Endothelial cell (in vitro differentiated cells): ENCODE data around the gene UBTD1. TPM values are rescaled to one million over a fixed set of nuclear protein-coding genes. Genes with fewer than 3 reads are reported as not detected.
A peak's percentile ranks its signal among the peaks of the same experiment; 100 is the strongest.

ENCODE experiments used
- DNase-seq: peaks from one replicate; pipeline ENCODE4 v3.0.0; 2021; ENCODE audit warnings: low spot score
- H3K27ac Mint-ChIP-seq: one replicate; pipeline ENCODE4 v1.8.0; 2021; ENCODE audit warnings: mixed read lengths, inconsistent platforms; ENCODE audit not compliant: unreplicated experiment
- H3K27me3 Mint-ChIP-seq: one replicate; pipeline ENCODE4 v1.8.0; 2021; ENCODE audit warnings: mild to moderate bottlenecking, moderate library complexity, mixed read lengths, inconsistent platforms; ENCODE audit not compliant: unreplicated experiment
- H3K36me3 Mint-ChIP-seq: one replicate; pipeline ENCODE4 v1.8.0; 2021; ENCODE audit warnings: mild to moderate bottlenecking, low read depth, mixed read lengths, inconsistent platforms; ENCODE audit not compliant: unreplicated experiment
- H3K4me1 Mint-ChIP-seq: one replicate; pipeline ENCODE4 v1.8.0; 2021; ENCODE audit warnings: mild to moderate bottlenecking, mixed read lengths, inconsistent platforms; ENCODE audit not compliant: unreplicated experiment
- H3K4me3 Mint-ChIP-seq: one replicate; pipeline ENCODE4 v1.8.0; 2021; ENCODE audit warnings: mild to moderate bottlenecking, mixed read lengths, inconsistent platforms; ENCODE audit not compliant: unreplicated experiment
- H3K9me3 Mint-ChIP-seq: one replicate; pipeline ENCODE4 v1.8.0; 2021; ENCODE audit warnings: mixed read lengths, inconsistent platforms; ENCODE audit not compliant: unreplicated experiment
- total RNA-seq: library from RNA; stranded (reverse); fragmentation: NEBNext Ultra II Directional; extraction: Animal tissue kit (Norgen Biotek cat#: 25700); gene quantifications from one replicate; pipeline ENCODE4 v1.2.1, GENCODE V29; 2021; ENCODE audit not compliant: unreplicated experiment
- TF ChIP-seq, protein P1 (sequence below): fragments of 200-600 bp; sonication (generic); IDR thresholded peaks from one replicate; pipeline ENCODE4 v1.5.0; 2021; ENCODE audit warnings: antibody characterized with exemption; ENCODE audit not compliant: unreplicated experiment

The UBTD1 gene
- total RNA-seq, 1 donor from 2014 or later = 78.0 TPM

- Mint-ChIP-seq H3K27ac (no peak overlapping the region), H3K4me1 (peaks cover 3% of the 10 kb centered on the region)
- TF ChIP-seq, protein P1, sequence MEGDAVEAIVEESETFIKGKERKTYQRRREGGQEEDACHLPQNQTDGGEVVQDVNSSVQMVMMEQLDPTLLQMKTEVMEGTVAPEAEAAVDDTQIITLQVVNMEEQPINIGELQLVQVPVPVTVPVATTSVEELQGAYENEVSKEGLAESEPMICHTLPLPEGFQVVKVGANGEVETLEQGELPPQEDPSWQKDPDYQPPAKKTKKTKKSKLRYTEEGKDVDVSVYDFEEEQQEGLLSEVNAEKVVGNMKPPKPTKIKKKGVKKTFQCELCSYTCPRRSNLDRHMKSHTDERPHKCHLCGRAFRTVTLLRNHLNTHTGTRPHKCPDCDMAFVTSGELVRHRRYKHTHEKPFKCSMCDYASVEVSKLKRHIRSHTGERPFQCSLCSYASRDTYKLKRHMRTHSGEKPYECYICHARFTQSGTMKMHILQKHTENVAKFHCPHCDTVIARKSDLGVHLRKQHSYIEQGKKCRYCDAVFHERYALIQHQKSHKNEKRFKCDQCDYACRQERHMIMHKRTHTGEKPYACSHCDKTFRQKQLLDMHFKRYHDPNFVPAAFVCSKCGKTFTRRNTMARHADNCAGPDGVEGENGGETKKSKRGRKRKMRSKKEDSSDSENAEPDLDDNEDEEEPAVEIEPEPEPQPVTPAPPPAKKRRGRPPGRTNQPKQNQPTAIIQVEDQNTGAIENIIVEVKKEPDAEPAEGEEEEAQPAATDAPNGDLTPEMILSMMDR = no peak
Measured at GRCh38 chr10:97570789-97571471, 72.2 kb downstream of the UBTD1 start.

DNA sequence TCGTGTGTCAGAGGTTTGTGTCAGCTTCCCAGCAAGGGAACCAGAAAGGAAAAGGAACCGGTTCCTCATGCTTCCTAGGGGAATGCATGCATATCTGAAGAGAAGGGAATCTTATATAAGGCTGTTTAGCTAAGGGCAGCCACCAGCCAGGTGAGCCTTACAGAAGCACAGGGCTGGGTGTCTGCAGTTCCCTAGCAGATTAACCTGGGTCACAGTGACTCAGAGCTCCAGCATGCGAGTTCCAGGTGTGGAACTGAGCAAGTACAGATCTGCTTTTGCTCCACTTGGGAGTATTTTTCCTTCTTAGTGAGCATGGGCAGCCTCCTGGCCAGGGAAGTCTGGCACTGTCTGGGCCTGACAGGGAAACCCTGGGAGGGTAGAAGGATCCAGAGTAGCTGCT, 72.9 kb downstream of the UBTD1 start:
- H3K4me3 Mint-ChIP-seq = no peak overlapping the region
- peaks cover 10% of the 10 kb centered on the region for H3K36me3 Mint-ChIP-seq
- H3K4me1 Mint-ChIP-seq = peaks cover 3% of the 10 kb centered on the region
- no peak for DNase-seq
- TF ChIP-seq, protein P1 = no peak
- H3K27me3 Mint-ChIP-seq = peaks cover 6% of the 10 kb centered on the region
- H3K9me3 Mint-ChIP-seq = no peaks in the 10 kb centered on the region
- H3K27ac Mint-ChIP-seq = no peak overlapping the region

More at GRCh38 chr10:97570789-97571471, 72.2 kb downstream of the UBTD1 start:
- Mint-ChIP-seq H3K36me3 (peaks cover 10% of the 10 kb centered on the region), H3K4me3 (no peak overlapping the region), H3K9me3 (no peaks in the 10 kb centered on the region), H3K27me3 (peaks cover 4% of the 10 kb centered on the region)
- DNase-seq = no peak

DNA sequence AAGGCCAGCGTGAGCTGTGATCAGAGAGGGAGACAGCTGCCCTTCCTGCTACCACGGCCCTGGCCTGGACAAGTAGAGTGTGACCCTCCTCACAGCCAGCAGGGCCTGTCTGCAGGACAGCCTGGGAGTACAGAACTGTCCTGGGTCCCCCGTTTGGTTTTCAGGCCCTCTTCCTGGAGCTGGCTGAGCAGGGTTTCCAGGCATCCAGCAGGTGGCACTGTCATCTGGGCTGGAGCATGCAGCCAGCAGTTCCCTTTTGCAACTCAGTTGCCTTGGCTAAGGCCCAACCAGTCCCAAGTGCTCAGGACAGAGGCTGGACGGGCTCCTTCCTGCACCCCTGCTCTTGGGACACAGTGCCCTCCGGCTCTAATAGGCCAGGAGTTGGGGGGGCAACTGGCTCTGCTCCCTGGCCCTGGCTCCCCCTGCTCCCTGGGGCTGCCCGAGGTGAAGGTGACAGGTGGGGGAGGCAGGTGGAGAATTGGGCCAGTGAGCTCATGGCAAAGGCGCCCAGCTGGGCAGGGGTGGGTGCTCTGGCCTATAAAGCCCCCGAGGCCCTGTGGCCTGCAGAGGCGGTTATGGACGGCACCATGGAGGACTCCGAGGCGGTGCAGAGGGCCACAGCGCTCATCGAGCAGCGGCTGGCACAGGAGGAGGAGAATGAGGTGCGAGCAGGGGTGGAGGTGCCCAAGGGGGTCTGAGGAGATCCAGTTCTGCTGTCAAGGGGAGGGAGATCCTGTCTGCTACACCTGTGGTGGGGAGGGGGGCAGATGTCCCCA, 73.7 kb downstream of the UBTD1 start, which contains the start of gene ANKRD2:
TSS of gene ANKRD2 (plus strand) at position 566 of the 776 bp plus-strand sequence. CDS start at position 576, 10 bp downstream.
- TF ChIP-seq, protein P1 = peak; percentile 63
- DNase-seq = peak; percentile 77
- Mint-ChIP-seq H3K4me3 (no peak within 1 kb of the TSS), H3K4me1 (peaks cover 3% of the 10 kb centered on the region), H3K9me3 (no peaks in the 10 kb centered on the region), H3K27ac (no peak within 1 kb of the TSS), H3K36me3 (peaks cover 10% of the 10 kb centered on the region), H3K27me3 (peaks cover 6% of the 10 kb centered on the region)

- DNase-seq = no peak
- H3K27me3 Mint-ChIP-seq = peaks cover 6% of the 10 kb centered on the region
- H3K36me3 Mint-ChIP-seq = peaks cover 10% of the 10 kb centered on the region
- peaks cover 3% of the 10 kb centered on the region for H3K4me1 Mint-ChIP-seq
- no peak overlapping the region for H3K27ac Mint-ChIP-seq
- no peaks in the 10 kb centered on the region for H3K9me3 Mint-ChIP-seq
- no peak overlapping the region for H3K4me3 Mint-ChIP-seq
- TF ChIP-seq, protein P1 = no peak
Measured at GRCh38 chr10:97573021-97573420, 74.3 kb downstream of the UBTD1 start.

- H3K36me3 Mint-ChIP-seq = peaks cover 10% of the 10 kb centered on the region
- H3K4me3 Mint-ChIP-seq = no peak overlapping the region
- no peak for DNase-seq
- no peaks in the 10 kb centered on the region for H3K9me3 Mint-ChIP-seq
- peaks cover 6% of the 10 kb centered on the region for H3K27me3 Mint-ChIP-seq
- peaks cover 3% of the 10 kb centered on the region for H3K4me1 Mint-ChIP-seq
- TF ChIP-seq, protein P1 = no peak
- no peak overlapping the region for H3K27ac Mint-ChIP-seq
Measured at GRCh38 chr10:97573672-97574071, 74.9 kb downstream of the UBTD1 start.
